Endothelial cell of umbilical vein (primary cell): ENCODE data around the gene SNRPA. TPM values are rescaled to one million over a fixed set of nuclear protein-coding genes. Genes with fewer than 3 reads are reported as not detected.

ENCODE experiments used
- BruUV-seq: library from RNA; stranded (reverse); fragments of 400-500 nt; replicated peaks from 2 replicates; lab custom pipeline; 2021; lab: Mats Ljungman, UMichigan
- CTCF ChIA-PET: fragments of 300-600, 350-600 bp; sonication (Branson Sonifier 250); formaldehyde crosslinking; loops from one replicate; lab custom pipeline; 2021; ENCODE audit warnings: antibody characterized with exemption, inconsistent platforms; lab: Charles Lee
- POLR2A ChIA-PET: fragments of 300-600, 350-600 bp; sonication (Branson Sonifier 250); formaldehyde crosslinking; loops from one replicate; lab custom pipeline; 2021; ENCODE audit warnings: antibody characterized with exemption, inconsistent platforms; lab: Charles Lee
- DNase-seq: peaks from one replicate; pipeline ENCODE4 v3.0.0-alpha.2; 2011; ENCODE audit warnings: low read depth, low spot score
- FAIRE-seq: peaks from 2 replicates; lab custom pipeline; 2011; peaks lifted over from hg19 to GRCh38; lab: Jason Lieb, UNC
- H2AFZ ChIP-seq: 2 replicates; pipeline ENCODE4 v1.6.0; 2012; ENCODE audit warnings: low read depth, low read length, control low read depth, inconsistent platforms
- H3K27ac ChIP-seq: 2 replicates; pipeline ENCODE4 v1.5.1; 2011; ENCODE audit warnings: low read depth, mild to moderate bottlenecking, control low read depth, low read length, moderate library complexity; ENCODE audit not compliant: insufficient read depth
- H3K27me3 ChIP-seq, 2 experiments: 2 replicates each; pipeline versions ENCODE4 v1.6.0 to v1.6.1; 2011; ENCODE audit warnings: low read length in 2 of 2, mixed read lengths in 1 of 2; ENCODE audit not compliant: control insufficient read depth in 2 of 2, insufficient read depth in 2 of 2
- H3K36me3 ChIP-seq, 2 experiments: 2 replicates in 1 of 2; 3 replicates in 1 of 2; pipeline ENCODE4 v1.5.1; 2011; ENCODE audit warnings: low read length in 2 of 2, mild to moderate bottlenecking in 1 of 2, moderate library complexity in 1 of 2; ENCODE audit not compliant: control insufficient read depth in 2 of 2, insufficient read depth in 2 of 2; ENCODE audit errors: extremely low read depth in 1 of 2
- H3K4me1 ChIP-seq: 3 replicates; pipeline ENCODE4 v1.5.1; 2011; ENCODE audit warnings: mild to moderate bottlenecking, low read length; ENCODE audit not compliant: control insufficient read depth, insufficient read depth; ENCODE audit errors: extremely low read depth
- H3K4me2 ChIP-seq: 2 replicates; pipeline ENCODE4 v1.6.1; 2011; ENCODE audit warnings: low read length, control low read depth, mixed read lengths; ENCODE audit not compliant: insufficient read depth
- H3K4me3 ChIP-seq, 3 experiments: fragments of 200-600 bp in 1 of 3; sonication (generic), shearing (Covaris generic) in 1 of 3; replicated peaks in 1 of 3; 2 replicates each; pipeline ENCODE4 v1.5.1; 2011 to 2016; ENCODE audit warnings: control low read depth in 3 of 3, low read length in 3 of 3, mild to moderate bottlenecking in 2 of 3, inconsistent platforms in 1 of 3, low read depth in 1 of 3, moderate library complexity in 1 of 3; ENCODE audit not compliant: insufficient read depth in 1 of 3
- H3K79me2 ChIP-seq: 2 replicates; pipeline ENCODE4 v1.6.0; 2012; ENCODE audit warnings: low read length, inconsistent platforms; ENCODE audit not compliant: control insufficient read depth, insufficient read depth
- H3K9ac ChIP-seq: replicated peaks from 2 replicates; pipeline ENCODE3; 2011; ENCODE audit warnings: low read length, control low read depth; ENCODE audit not compliant: insufficient read depth; ENCODE audit errors: extremely low read depth
- H3K9me1 ChIP-seq: replicated peaks from 3 replicates; pipeline ENCODE4 v1.6.0; 2011; ENCODE audit warnings: mild to moderate bottlenecking, low read length; ENCODE audit not compliant: control insufficient read depth, insufficient read depth; ENCODE audit errors: extremely low read depth
- H3K9me3 ChIP-seq: replicated peaks from 2 replicates; pipeline ENCODE4 v1.5.1; 2012; ENCODE audit warnings: low read length, inconsistent platforms; ENCODE audit not compliant: control insufficient read depth, insufficient read depth
- H4K20me1 ChIP-seq: replicated peaks from 2 replicates; pipeline ENCODE3; 2011; ENCODE audit warnings: mild to moderate bottlenecking, low read length; ENCODE audit not compliant: control insufficient read depth, insufficient read depth; ENCODE audit errors: extremely low read depth
- EZH2 ChIP-seq: IDR thresholded peaks from 2 replicates; pipeline ENCODE4 v1.6.1; 2012; ENCODE audit warnings: borderline replicate concordance, low read depth, mild to moderate bottlenecking, moderate library complexity, low read length, inconsistent platforms; ENCODE audit not compliant: severe bottlenecking
- GATA2 ChIP-seq: IDR thresholded peaks from 2 replicates; pipeline ENCODE4 v1.7.0; 2011; ENCODE audit warnings: low read depth, mild to moderate bottlenecking, moderate library complexity, mixed read lengths, low read length; ENCODE audit not compliant: insufficient read length, insufficient read depth
- POLR2A ChIP-seq: IDR thresholded peaks from 2 replicates; pipeline ENCODE4 v1.6.1; 2012; ENCODE audit warnings: low read depth, mild to moderate bottlenecking, control low read depth, low read length
- dilution Hi-C: fragments of 300-500 bp; cut with MboI; formaldehyde crosslinking; loops from one replicate; pipeline ENCODE4 v1.15.0; 2019; ENCODE audit warnings: low sequenced_read_pairs; ENCODE audit not compliant: extremely low pct_ligation_motif_present
- intact Hi-C: fragments of 100-400 bp; cut with micrococcal nuclease; formaldehyde crosslinking; loops from one replicate; pipeline ENCODE4 v1.10.0; 2022
- polyA plus RNA-seq, 4 experiments: library from polyadenylated mRNA; depleted of rRNA in 3 of 4; stranded (reverse) in 3 of 4; unstranded in 1 of 4; fragments of >200 nt; gene quantifications; 2 replicates each; pipeline versions ENCODE4 v1.2.1 to v1.2.3, GENCODE V29; 2011 to 2012; ENCODE audit warnings: missing spikeins in 1 of 4
- total RNA-seq: library from RNA; stranded (reverse); gene quantifications from 2 replicates; pipeline ENCODE4 v1.2.3, GENCODE V29; 2021

The SNRPA gene
- total and polyA plus RNA-seq, 2 donors (not counting 3 experiments of a cell fraction or from before 2014, with no cell fraction given): 84.6 to 131 TPM

DNA sequence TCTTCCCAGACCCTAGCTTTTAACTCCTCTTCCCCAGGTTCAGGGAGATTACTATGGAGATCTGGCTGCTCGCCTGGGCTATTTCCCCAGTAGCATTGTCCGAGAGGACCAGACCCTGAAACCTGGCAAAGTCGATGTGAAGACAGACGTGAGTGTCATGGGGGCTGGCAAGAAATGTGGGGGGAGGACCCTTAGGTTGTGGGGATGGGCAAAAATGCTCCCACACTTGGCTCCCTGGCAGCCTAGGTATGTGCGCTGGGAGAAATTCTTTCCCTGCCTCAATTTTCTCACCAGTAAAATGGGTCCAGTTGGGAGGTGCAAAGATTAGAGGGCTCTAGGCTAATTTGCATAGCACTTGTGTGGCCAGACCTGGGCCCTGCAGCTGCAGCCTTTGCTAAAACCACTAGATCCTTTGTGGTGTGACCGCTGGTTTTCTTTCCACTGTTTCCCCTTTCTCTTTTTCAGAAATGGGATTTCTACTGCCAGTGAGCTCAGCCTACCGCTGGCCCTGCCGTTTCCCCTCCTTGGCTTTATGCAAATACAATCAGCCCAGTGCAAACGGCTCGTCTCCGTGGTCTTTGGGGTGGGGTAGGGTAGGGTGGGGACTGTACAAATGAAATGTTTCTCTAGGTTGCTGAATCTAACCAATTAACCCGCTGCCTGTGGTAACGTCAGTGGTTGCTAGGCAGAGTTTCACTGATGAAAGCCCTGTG lies 26.1 kb downstream of the SNRPA start:
- peak; percentile 21 for FAIRE-seq
- peak overlapping the region; percentile 80 for H3K27ac ChIP-seq
- POLR2A ChIA-PET: interaction anchor here (0.8 to 2.8 kb wide), 7 partner anchors 19 to 175 kb away, joined by 3 to 23 read pairs (median 5); partner anchors contain the start of genes ACTMAP, COQ8B, EGLN2 and ITPKC
- DNase-seq: peak; percentile 97
- H3K9me1 ChIP-seq: no peaks in the 10 kb centered on the region
- dilution Hi-C loops (no loop called here), intact Hi-C loops (loop anchor here (1.0 kb wide), 1 partner anchor 29 kb away; no protein-coding TSS in a partner anchor)
- TF ChIP-seq GATA2 (no peak), POLR2A (peak; percentile 8)
- peak overlapping the region; percentile 94 for H3K4me2 ChIP-seq
- no peaks in the 10 kb centered on the region for H3K9me3 ChIP-seq
- peaks cover 17% of the 10 kb centered on the region for H3K4me1 ChIP-seq
- no peaks in the 10 kb centered on the region for H4K20me1 ChIP-seq
- peak overlapping the region; percentile 72 for H2AFZ ChIP-seq
- no peaks in the 10 kb centered on the region for H3K79me2 ChIP-seq
- CTCF ChIA-PET: interaction anchor here (0.6 to 3.5 kb wide), 11 partner anchors 11 to 142 kb away, joined by 3 to 39 read pairs (median 7); partner anchors contain the start of genes ACTMAP and EGLN2
- H3K4me3 ChIP-seq: peak overlapping the region; percentile 36 to 76 (median 44)
- no peaks in the 10 kb centered on the region for H3K27me3 ChIP-seq
- no peaks in the 10 kb centered on the region for H3K36me3 ChIP-seq
- BruUV-seq: no TSS peak
- H3K9ac ChIP-seq: peak overlapping the region; percentile 81

DNA sequence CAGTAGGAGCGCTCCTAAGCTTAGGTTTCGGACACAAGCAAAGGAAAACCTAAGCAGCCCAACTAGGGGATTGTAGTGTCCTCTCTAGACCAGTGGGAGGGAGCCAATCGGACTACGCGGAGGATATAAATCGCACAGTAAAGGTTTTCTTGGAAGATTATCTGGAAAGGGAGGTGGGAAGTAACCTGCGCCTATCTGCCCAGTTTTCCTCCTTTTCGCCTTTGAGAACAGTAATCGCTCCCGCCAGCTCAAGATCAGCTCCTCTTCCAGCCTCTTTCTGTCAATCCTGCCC lies 26.6 kb downstream of the SNRPA start:
- peaks cover 17% of the 10 kb centered on the region for H3K4me1 ChIP-seq
- CTCF ChIA-PET: interaction anchor here (0.6 to 3.5 kb wide), 11 partner anchors 11 to 143 kb away, joined by 3 to 39 read pairs (median 7); partner anchors contain the start of genes ACTMAP, EGLN2 and SNRPA
- peak overlapping the region; percentile 80 for H3K27ac ChIP-seq
- H3K79me2 ChIP-seq: no peaks in the 10 kb centered on the region
- dilution Hi-C loops: no loop called here
- FAIRE-seq (no peak), DNase-seq (no peak)
- TF ChIP-seq POLR2A (peak; percentile 9), EZH2 (no peak)
- intact Hi-C loops: loop anchor here (1.0 kb wide), 1 partner anchor 29 kb away; no protein-coding TSS in a partner anchor
- peak overlapping the region; percentile 81 for H3K9ac ChIP-seq
- no peaks in the 10 kb centered on the region for H4K20me1 ChIP-seq
- BruUV-seq: TSS peak; percentile 80
- POLR2A ChIA-PET: interaction anchor here (0.8 to 2.8 kb wide), 8 partner anchors 20 to 175 kb away, joined by 3 to 23 read pairs (median 5); partner anchors contain the start of genes ACTMAP, COQ8B, EGLN2 and ITPKC
- no peaks in the 10 kb centered on the region for H3K9me3 ChIP-seq
- peak overlapping the region; percentile 94 for H3K4me2 ChIP-seq
- no peaks in the 10 kb centered on the region for H3K27me3 ChIP-seq
- H3K36me3 ChIP-seq: no peaks in the 10 kb centered on the region
- peak overlapping the region; percentile 72 for H2AFZ ChIP-seq
- no peaks in the 10 kb centered on the region for H3K9me1 ChIP-seq
- H3K4me3 ChIP-seq: peak overlapping the region; percentile 36 to 76 (median 44)
